K562 (cell line): ENCODE measurements around the gene OOSP3. TPM values are rescaled to one million over a fixed set of nuclear protein-coding genes. Genes with fewer than 3 reads are reported as not detected.

Source experiments
- ATAC-seq: fragments of 200-7000 bp; cut with Tn5 transposase; 3 replicates; pipeline ENCODE4 v1.9.1; 2020; ENCODE audit warnings: moderate library complexity
- BruUV-seq: library from RNA; stranded (reverse); fragments of 400-500 nt; replicated peaks from 2 replicates; lab custom pipeline; 2021; lab: Mats Ljungman, UMichigan
- CTCF ChIA-PET: fragments of 300-600 bp; formaldehyde crosslinking; extraction: SDS; loops from one replicate; lab custom pipeline; 2021; ENCODE audit warnings: low intra/inter-chr PET ratio; lab: Yijun Ruan, JAX
- POLR2A ChIA-PET: fragments of 300-600, 350-650 bp; sonication (Branson Sonifier 250); formaldehyde crosslinking; extraction: SDS; loops from one replicate; lab custom pipeline; 2021; ENCODE audit warnings: antibody characterized with exemption, inconsistent platforms; lab: Yijun Ruan, JAX
- DNase-seq, 4 experiments: peaks; one replicate each; pipeline versions ENCODE4 v3.0.0 to v3.0.0-alpha.2; 2011 to 2018; ENCODE audit warnings: low spot score in 3 of 4, mixed read lengths in 3 of 4; ENCODE audit errors: extremely low read depth in 1 of 4
- FAIRE-seq: peaks from 2 replicates; lab custom pipeline; 2011; peaks lifted over from hg19 to GRCh38; lab: Jason Lieb, UNC
- H2AFZ ChIP-seq: 2 replicates; pipeline ENCODE4 v1.6.0; 2011; ENCODE audit warnings: low read depth, low read length, control low read depth, inconsistent platforms
- H3K27ac ChIP-seq: fragments of 200-600 bp; 3 replicates; pipeline ENCODE4 v1.8.0; 2011; ENCODE audit warnings: low read depth, mild to moderate bottlenecking, control low read depth, inconsistent platforms, low read length, moderate library complexity, mixed read lengths; ENCODE audit errors: extremely low read depth
- H3K27me3 ChIP-seq, 2 experiments: fragments of 300-600 bp in 1 of 2; 2 replicates in 1 of 2; 3 replicates in 1 of 2; pipeline versions ENCODE4 v1.6.0 to v1.8.0; 2011; ENCODE audit warnings: inconsistent platforms in 2 of 2, low read length in 2 of 2, mild to moderate bottlenecking in 1 of 2, mixed read lengths in 1 of 2, moderate library complexity in 1 of 2; ENCODE audit not compliant: control insufficient read depth in 2 of 2, insufficient read depth in 2 of 2
- H3K36me3 ChIP-seq: fragments of 300-600 bp; 3 replicates; pipeline ENCODE4 v1.8.0; 2011; ENCODE audit warnings: mild to moderate bottlenecking, low read length, inconsistent platforms; ENCODE audit not compliant: control insufficient read depth, insufficient read depth
- H3K4me1 ChIP-seq, 2 experiments: fragments of 200-600 bp in 1 of 2; replicated peaks in 1 of 2; 2 replicates in 1 of 2; 3 replicates in 1 of 2; pipeline versions ENCODE4 v1.5.1 to v1.8.0; 2011; ENCODE audit warnings: inconsistent platforms in 2 of 2, low read length in 2 of 2, mild to moderate bottlenecking in 1 of 2, mixed read lengths in 1 of 2, moderate library complexity in 1 of 2; ENCODE audit not compliant: control insufficient read depth in 2 of 2, insufficient read depth in 2 of 2
- H3K4me2 ChIP-seq: 2 replicates; pipeline ENCODE4 v1.6.1; 2011; ENCODE audit warnings: low read length, control low read depth, inconsistent platforms, mixed read lengths; ENCODE audit not compliant: insufficient read depth
- H3K4me3 ChIP-seq: fragments of 200-600 bp; sonication (generic), shearing (Covaris generic); 2 replicates; pipeline ENCODE4 v1.5.1; 2016; ENCODE audit warnings: control low read depth, inconsistent platforms
- H3K79me2 ChIP-seq: fragments of 200-600 bp; 3 replicates; pipeline ENCODE4 v1.8.0; 2011; ENCODE audit warnings: low read length, inconsistent platforms; ENCODE audit not compliant: control insufficient read depth, insufficient read depth
- H3K9ac ChIP-seq, 2 experiments: 2 replicates each; pipeline versions ENCODE4 v1.6.0 to v1.6.1; 2011; ENCODE audit warnings: low read depth in 2 of 2, low read length in 2 of 2, control low read depth in 1 of 2, inconsistent platforms in 1 of 2, mild to moderate bottlenecking in 1 of 2, mixed read lengths in 1 of 2; ENCODE audit not compliant: insufficient read depth in 1 of 2
- H3K9me1 ChIP-seq: one replicate; pipeline ENCODE4 v1.6.0; 2011; ENCODE audit warnings: inconsistent platforms, mild to moderate bottlenecking, low read length, moderate library complexity; ENCODE audit not compliant: control insufficient read depth, insufficient read depth
- H3K9me3 ChIP-seq: replicated peaks from 2 replicates; pipeline ENCODE4 v1.5.1; 2011; ENCODE audit warnings: low read depth, low read length, inconsistent platforms; ENCODE audit not compliant: control insufficient read depth, insufficient read depth
- H4K20me1 ChIP-seq: replicated peaks from 2 replicates; pipeline ENCODE4 v1.6.1; 2011; ENCODE audit warnings: low read length, inconsistent platforms, mixed read lengths; ENCODE audit not compliant: control insufficient read depth, insufficient read depth
- CC2D1A ChIP-seq: fragments of 450-650 bp; IDR thresholded peaks from 2 replicates; pipeline ENCODE4 v1.6.1; 2017; ENCODE audit warnings: mild to moderate bottlenecking
- FOXK2 ChIP-seq, 2 experiments: fragments of 450-650 bp; IDR thresholded peaks in 1 of 2; conservative IDR thresholded peaks in 1 of 2; 2 replicates each; pipeline ENCODE4 v1.6.1; 2016; ENCODE audit warnings: low read depth in 2 of 2, mild to moderate bottlenecking in 1 of 2
- JUND ChIP-seq, 2 experiments: IDR thresholded peaks; 2 replicates in 1 of 2; 3 replicates in 1 of 2; pipeline ENCODE4 v1.6.1; 2011; ENCODE audit warnings: borderline replicate concordance in 2 of 2, low read depth in 2 of 2, low read length in 2 of 2, improper control_type of control experiment in 1 of 2, missing biosample characterization in 1 of 2, missing genetic modification characterization in 1 of 2, missing genetic modification reagents in 1 of 2
- NR2F6 ChIP-seq: fragments of 450-650 bp; formaldehyde crosslinking; IDR thresholded peaks from 2 replicates; pipeline ENCODE4 v1.4.0; 2020; ENCODE audit warnings: mild to moderate bottlenecking
- PPARD ChIP-seq: fragments of 250-450 bp; sonication (Bioruptor Pico); IDR thresholded peaks from 2 replicates; pipeline ENCODE4 v1.8.0; 2022; ENCODE audit warnings: inconsistent platforms, mild to moderate bottlenecking, moderate library complexity
- SMC3 ChIP-seq: conservative IDR thresholded peaks from 2 replicates; pipeline ENCODE4 v1.6.1; 2011; ENCODE audit warnings: low read depth, low read length, improper control_type of control experiment; ENCODE audit not compliant: insufficient read depth
- TGIF2 ChIP-seq: sonication (generic); formaldehyde crosslinking; IDR thresholded peaks from 2 replicates; pipeline ENCODE4 v1.8.1; 2022; ENCODE audit warnings: mild to moderate bottlenecking, missing genetic modification reagents, moderate library complexity
- WGBS: fragments of 100-300 bp; shearing (Covaris generic); methylation state at CpG from one replicate; pipeline ENCODE4 v1.1.6; 2016; ENCODE audit warnings: low coverage, mixed read lengths; ENCODE audit not compliant: insufficient coverage; ENCODE audit errors: missing lambda C conversion rate; 5-methylcytosine and 5-hydroxymethylcytosine counted together
- in situ Hi-C: fragments of 300-500 bp; cut with MboI; formaldehyde crosslinking; loops from 4 replicates; pipeline ENCODE4 v1.15.0; 2018; ENCODE audit warnings: inconsistent platforms, mixed read lengths
- intact Hi-C: fragments of 100-400 bp; cut with micrococcal nuclease; formaldehyde crosslinking; loops from 2 replicates; pipeline ENCODE4 v1.14.2; 2022
- polyA plus RNA-seq, 8 experiments: library from polyadenylated mRNA; depleted of rRNA in 4 of 8; stranded (reverse) in 5 of 8; unstranded in 3 of 8; fragments of >200 nt; fragmentation: Nextera tagmentation in 2 of 8; fragmentation: Illumina TruSeq in 1 of 8; extraction: Ambion mirVana in 2 of 8; extraction: Trizol in 1 of 8; gene quantifications; 2 replicates each; pipeline versions ENCODE4 v1.2.1 to v1.2.3, GENCODE V29; 2011 to 2014; ENCODE audit warnings: inconsistent platforms in 1 of 8, missing spikeins in 1 of 8
- total RNA-seq, 7 experiments: library from RNA; depleted of rRNA in 6 of 7; stranded (reverse); fragments of >200 nt in 6 of 7; fragmentation: Illumina TruSeq in 2 of 7; extraction: Trizol in 2 of 7; gene quantifications; 2 replicates each; pipeline versions ENCODE4 v1.2.1 to v1.2.3, GENCODE V29; 2011 to 2021; ENCODE audit warnings: low replicate concordance in 1 of 7
- TF ChIP-seq, protein P1 (sequence below): fragments of 450-650 bp; IDR thresholded peaks from 2 replicates; pipeline ENCODE4 v1.6.1; 2017; ENCODE audit warnings: antibody characterized with exemption, mild to moderate bottlenecking
- TF ChIP-seq, protein P2 (sequence below): fragments of 450-650 bp; formaldehyde crosslinking; IDR thresholded peaks from 2 replicates; pipeline ENCODE4 v1.4.0; 2020; ENCODE audit warnings: mild to moderate bottlenecking, moderate library complexity
- TF ChIP-seq, protein P3 (sequence below): sonication (generic); formaldehyde crosslinking; IDR thresholded peaks from 2 replicates; pipeline ENCODE4 v1.8.0; 2022; ENCODE audit warnings: mild to moderate bottlenecking, missing genetic modification reagents

The OOSP3 gene
- total and polyA plus RNA-seq, 9 of the 15 experiments (the other 6 are each of a cell fraction or from before 2014, with no cell fraction given): 0.09 to 0.32 (median 0.15) TPM; not detected in 6

DNA sequence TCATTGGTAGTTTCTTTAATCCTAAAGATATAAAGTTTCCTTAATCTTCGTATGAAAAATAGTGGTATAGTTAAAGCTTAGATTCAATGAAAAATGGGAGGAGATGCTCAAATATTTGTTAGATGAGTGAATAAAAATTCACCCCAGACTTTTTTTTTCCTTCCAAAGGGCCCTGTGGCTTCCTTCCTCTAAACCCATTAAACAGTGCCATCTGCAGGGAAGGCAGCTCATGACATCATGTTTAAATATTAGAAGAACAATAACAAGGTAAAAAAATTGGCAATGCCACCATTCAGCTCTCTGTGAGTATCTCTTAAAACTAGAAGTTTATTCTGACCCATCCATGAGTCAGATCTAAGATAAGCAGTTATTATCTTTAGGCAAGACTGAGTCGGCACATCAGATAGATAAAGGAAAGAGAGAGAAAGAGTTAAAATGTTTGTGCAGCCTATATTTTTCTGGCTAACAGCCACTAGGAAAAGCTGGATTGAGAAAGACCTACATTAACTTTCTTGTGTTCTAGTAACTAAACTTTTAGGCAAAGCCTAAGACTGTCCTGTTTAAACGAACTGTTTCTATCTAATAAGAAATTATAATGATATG, 40.5 kb downstream of the OOSP3 start:
- peak; percentile 34 to 74 (median 42) for DNase-seq
- peaks cover 23% of the 10 kb centered on the region for H3K9me3 ChIP-seq
- ChIA-PET CTCF (interaction anchor here (0.6 to 3.5 kb wide), 4 partner anchors 9 to 165 kb away, joined by 3 to 17 read pairs (median 6); partner anchors contain the start of gene STX3), POLR2A (interaction anchor here (0.9 to 1.0 kb wide), 3 partner anchors 9 to 332 kb away, joined by 3 read pairs; no protein-coding TSS in a partner anchor)
- H3K27me3 ChIP-seq: no peaks in the 10 kb centered on the region
- no peaks in the 10 kb centered on the region for H3K9me1 ChIP-seq
- in situ Hi-C loops: loop anchor here (5.0 kb wide), 1 partner anchor 97 kb away; no protein-coding TSS in a partner anchor
- 0 out of 2 replicates have a peak overlapping the region, but pooled peaks have one; percentile 3 for H2AFZ ChIP-seq
- no peak overlapping the region for H3K27ac ChIP-seq
- no peaks in the 10 kb centered on the region for H3K4me1 ChIP-seq
- FAIRE-seq: peak; percentile 48
- H3K79me2 ChIP-seq: no peaks in the 10 kb centered on the region
- peak; percentile 71 for ATAC-seq
- H3K4me3 ChIP-seq: no peak overlapping the region
- no peak overlapping the region for H3K9ac ChIP-seq
- BruUV-seq: no TSS peak
- 14% methylated on average over 3 of the region's 3 CpGs for WGBS
- H4K20me1 ChIP-seq: no peaks in the 10 kb centered on the region
- no peaks in the 10 kb centered on the region for H3K36me3 ChIP-seq
- intact Hi-C loops: loop anchor here (1.0 to 2.0 kb wide), 3 partner anchors 96 to 211 kb away; no protein-coding TSS in a partner anchor
- H3K4me2 ChIP-seq: no peak overlapping the region
- TF ChIP-seq JUND (IDR thresholded peaks at IDR 0.05; ENCODE audit: borderline replicate concordance, low read depth, low read length) (peak; percentile 16; the same call in 1 of the 2 replicates), JUND (tag; IDR thresholded peaks at IDR 0.05; ENCODE audit: borderline replicate concordance, low read depth, low read length) (no peak), FOXK2 (conservative IDR thresholded peaks at IDR 0.05 in 1 of 2, IDR thresholded peaks at IDR 0.05 in 1 of 2; ENCODE audit: low read depth in 2 of 2) (no peak), NR2F6 (no peak), TGIF2 (CRISPR knock-in tag) (no peak), PPARD (CRISPR knock-in tag) (no peak), CC2D1A (peak; percentile 75), SMC3 (peak; percentile 59; the same call in 1 of the 2 replicates)
- TF ChIP-seq, protein P1, sequence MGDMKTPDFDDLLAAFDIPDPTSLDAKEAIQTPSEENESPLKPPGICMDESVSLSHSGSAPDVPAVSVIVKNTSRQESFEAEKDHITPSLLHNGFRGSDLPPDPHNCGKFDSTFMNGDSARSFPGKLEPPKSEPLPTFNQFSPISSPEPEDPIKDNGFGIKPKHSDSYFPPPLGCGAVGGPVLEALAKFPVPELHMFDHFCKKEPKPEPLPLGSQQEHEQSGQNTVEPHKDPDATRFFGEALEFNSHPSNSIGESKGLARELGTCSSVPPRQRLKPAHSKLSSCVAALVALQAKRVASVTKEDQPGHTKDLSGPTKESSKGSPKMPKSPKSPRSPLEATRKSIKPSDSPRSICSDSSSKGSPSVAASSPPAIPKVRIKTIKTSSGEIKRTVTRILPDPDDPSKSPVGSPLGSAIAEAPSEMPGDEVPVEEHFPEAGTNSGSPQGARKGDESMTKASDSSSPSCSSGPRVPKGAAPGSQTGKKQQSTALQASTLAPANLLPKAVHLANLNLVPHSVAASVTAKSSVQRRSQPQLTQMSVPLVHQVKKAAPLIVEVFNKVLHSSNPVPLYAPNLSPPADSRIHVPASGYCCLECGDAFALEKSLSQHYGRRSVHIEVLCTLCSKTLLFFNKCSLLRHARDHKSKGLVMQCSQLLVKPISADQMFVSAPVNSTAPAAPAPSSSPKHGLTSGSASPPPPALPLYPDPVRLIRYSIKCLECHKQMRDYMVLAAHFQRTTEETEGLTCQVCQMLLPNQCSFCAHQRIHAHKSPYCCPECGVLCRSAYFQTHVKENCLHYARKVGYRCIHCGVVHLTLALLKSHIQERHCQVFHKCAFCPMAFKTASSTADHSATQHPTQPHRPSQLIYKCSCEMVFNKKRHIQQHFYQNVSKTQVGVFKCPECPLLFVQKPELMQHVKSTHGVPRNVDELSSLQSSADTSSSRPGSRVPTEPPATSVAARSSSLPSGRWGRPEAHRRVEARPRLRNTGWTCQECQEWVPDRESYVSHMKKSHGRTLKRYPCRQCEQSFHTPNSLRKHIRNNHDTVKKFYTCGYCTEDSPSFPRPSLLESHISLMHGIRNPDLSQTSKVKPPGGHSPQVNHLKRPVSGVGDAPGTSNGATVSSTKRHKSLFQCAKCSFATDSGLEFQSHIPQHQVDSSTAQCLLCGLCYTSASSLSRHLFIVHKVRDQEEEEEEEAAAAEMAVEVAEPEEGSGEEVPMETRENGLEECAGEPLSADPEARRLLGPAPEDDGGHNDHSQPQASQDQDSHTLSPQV: peak; percentile 26; the same call in 1 of the 2 replicates
- TF ChIP-seq, protein P2, sequence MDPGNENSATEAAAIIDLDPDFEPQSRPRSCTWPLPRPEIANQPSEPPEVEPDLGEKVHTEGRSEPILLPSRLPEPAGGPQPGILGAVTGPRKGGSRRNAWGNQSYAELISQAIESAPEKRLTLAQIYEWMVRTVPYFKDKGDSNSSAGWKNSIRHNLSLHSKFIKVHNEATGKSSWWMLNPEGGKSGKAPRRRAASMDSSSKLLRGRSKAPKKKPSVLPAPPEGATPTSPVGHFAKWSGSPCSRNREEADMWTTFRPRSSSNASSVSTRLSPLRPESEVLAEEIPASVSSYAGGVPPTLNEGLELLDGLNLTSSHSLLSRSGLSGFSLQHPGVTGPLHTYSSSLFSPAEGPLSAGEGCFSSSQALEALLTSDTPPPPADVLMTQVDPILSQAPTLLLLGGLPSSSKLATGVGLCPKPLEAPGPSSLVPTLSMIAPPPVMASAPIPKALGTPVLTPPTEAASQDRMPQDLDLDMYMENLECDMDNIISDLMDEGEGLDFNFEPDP: no peak
- TF ChIP-seq, protein P3, sequence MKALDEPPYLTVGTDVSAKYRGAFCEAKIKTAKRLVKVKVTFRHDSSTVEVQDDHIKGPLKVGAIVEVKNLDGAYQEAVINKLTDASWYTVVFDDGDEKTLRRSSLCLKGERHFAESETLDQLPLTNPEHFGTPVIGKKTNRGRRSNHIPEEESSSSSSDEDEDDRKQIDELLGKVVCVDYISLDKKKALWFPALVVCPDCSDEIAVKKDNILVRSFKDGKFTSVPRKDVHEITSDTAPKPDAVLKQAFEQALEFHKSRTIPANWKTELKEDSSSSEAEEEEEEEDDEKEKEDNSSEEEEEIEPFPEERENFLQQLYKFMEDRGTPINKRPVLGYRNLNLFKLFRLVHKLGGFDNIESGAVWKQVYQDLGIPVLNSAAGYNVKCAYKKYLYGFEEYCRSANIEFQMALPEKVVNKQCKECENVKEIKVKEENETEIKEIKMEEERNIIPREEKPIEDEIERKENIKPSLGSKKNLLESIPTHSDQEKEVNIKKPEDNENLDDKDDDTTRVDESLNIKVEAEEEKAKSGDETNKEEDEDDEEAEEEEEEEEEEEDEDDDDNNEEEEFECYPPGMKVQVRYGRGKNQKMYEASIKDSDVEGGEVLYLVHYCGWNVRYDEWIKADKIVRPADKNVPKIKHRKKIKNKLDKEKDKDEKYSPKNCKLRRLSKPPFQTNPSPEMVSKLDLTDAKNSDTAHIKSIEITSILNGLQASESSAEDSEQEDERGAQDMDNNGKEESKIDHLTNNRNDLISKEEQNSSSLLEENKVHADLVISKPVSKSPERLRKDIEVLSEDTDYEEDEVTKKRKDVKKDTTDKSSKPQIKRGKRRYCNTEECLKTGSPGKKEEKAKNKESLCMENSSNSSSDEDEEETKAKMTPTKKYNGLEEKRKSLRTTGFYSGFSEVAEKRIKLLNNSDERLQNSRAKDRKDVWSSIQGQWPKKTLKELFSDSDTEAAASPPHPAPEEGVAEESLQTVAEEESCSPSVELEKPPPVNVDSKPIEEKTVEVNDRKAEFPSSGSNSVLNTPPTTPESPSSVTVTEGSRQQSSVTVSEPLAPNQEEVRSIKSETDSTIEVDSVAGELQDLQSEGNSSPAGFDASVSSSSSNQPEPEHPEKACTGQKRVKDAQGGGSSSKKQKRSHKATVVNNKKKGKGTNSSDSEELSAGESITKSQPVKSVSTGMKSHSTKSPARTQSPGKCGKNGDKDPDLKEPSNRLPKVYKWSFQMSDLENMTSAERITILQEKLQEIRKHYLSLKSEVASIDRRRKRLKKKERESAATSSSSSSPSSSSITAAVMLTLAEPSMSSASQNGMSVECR (CRISPR knock-in tag): no peak
